Activated T-cell treated with anti-CD3 and anti-CD28 coated beads, Interleukin-2, amount 50 U/mL, for 24 hours (primary cell): ENCODE results near the gene CAVIN1.
"Not testable (repeated sequence)": the region's sequence is repeated elsewhere in the genome, so short reads cannot be mapped to it uniquely, and the experiment has no call there.

Experiments
- DNase-seq: peaks from one replicate; pipeline ENCODE4 v3.0.0-alpha.2; 2020
- H3K27ac Mint-ChIP-seq: 2 replicates; pipeline ENCODE4 v1.8.0; 2020; ENCODE audit warnings: mild to moderate bottlenecking, mixed read lengths
- H3K27me3 Mint-ChIP-seq: 2 replicates; pipeline ENCODE4 v1.8.0; 2020; ENCODE audit warnings: mixed read lengths
- H3K36me3 Mint-ChIP-seq: 2 replicates; pipeline ENCODE4 v1.8.0; 2020; ENCODE audit warnings: low read depth, mixed read lengths
- H3K4me1 Mint-ChIP-seq: 2 replicates; pipeline ENCODE4 v1.8.0; 2020; ENCODE audit warnings: low read depth, mixed read lengths
- H3K4me3 Mint-ChIP-seq: 2 replicates; pipeline ENCODE4 v1.8.0; 2020; ENCODE audit warnings: mild to moderate bottlenecking, moderate library complexity, mixed read lengths
- H3K9me3 Mint-ChIP-seq: 2 replicates; pipeline ENCODE4 v1.8.0; 2020; ENCODE audit warnings: mixed read lengths

The CAVIN1 gene

GRCh38 chr17:42417981-42418380, 5.1 kb downstream of the CAVIN1 start:
- H3K9me3 Mint-ChIP-seq, DNase-seq, H3K4me3 Mint-ChIP-seq, H3K27ac Mint-ChIP-seq, H3K36me3 Mint-ChIP-seq: not testable (repeated sequence)
- H3K4me1 Mint-ChIP-seq = peaks cover 41% of the 10 kb centered on the region
- peaks cover 23% of the 10 kb centered on the region for H3K27me3 Mint-ChIP-seq

GRCh38 chr17:42414704-42415409, 8.2 kb downstream of the CAVIN1 start:
- Mint-ChIP-seq H3K9me3 (no peaks in the 10 kb centered on the region), H3K27me3 (no peaks in the 10 kb centered on the region), H3K4me3 (peak overlapping the region; percentile 44), H3K27ac (peak overlapping the region; percentile 89), H3K4me1 (peaks cover 19% of the 10 kb centered on the region), H3K36me3 (no peaks in the 10 kb centered on the region)
- DNase-seq = peak; percentile 70

- Mint-ChIP-seq H3K36me3 (no peaks in the 10 kb centered on the region), H3K9me3 (no peaks in the 10 kb centered on the region), H3K4me1 (peaks cover 16% of the 10 kb centered on the region)
These were observed 9.5 kb downstream of the CAVIN1 start for GRCh38 chr17:42413464-42414040.

GRCh38 chr17:42411905-42412679, 11.0 kb downstream of the CAVIN1 start:
- Mint-ChIP-seq H3K36me3 (no peaks in the 10 kb centered on the region), H3K4me3 (no peak overlapping the region), H3K27me3 (no peaks in the 10 kb centered on the region), H3K9me3 (no peaks in the 10 kb centered on the region), H3K4me1 (peaks cover 21% of the 10 kb centered on the region), H3K27ac (no peak overlapping the region)
- DNase-seq = no peak

More at GRCh38 chr17:42413464-42414040, 9.5 kb downstream of the CAVIN1 start:
- Mint-ChIP-seq H3K27me3 (no peaks in the 10 kb centered on the region), H3K4me3 (no peak overlapping the region), H3K27ac (no peak overlapping the region)
- no peak for DNase-seq

- H3K4me3 Mint-ChIP-seq = no peak overlapping the region
- H3K36me3 Mint-ChIP-seq = no peaks in the 10 kb centered on the region
- H3K27me3 Mint-ChIP-seq = no peaks in the 10 kb centered on the region
- DNase-seq = no peak
- no peak overlapping the region for H3K27ac Mint-ChIP-seq
- peaks cover 23% of the 10 kb centered on the region for H3K4me1 Mint-ChIP-seq
- H3K9me3 Mint-ChIP-seq = no peaks in the 10 kb centered on the region
These were observed 11.7 kb downstream of the CAVIN1 start for GRCh38 chr17:42411361-42411760.

GRCh38 chr17:42410319-42410685, 12.8 kb downstream of the CAVIN1 start:
- H3K4me1 Mint-ChIP-seq = peaks cover 22% of the 10 kb centered on the region
- no peaks in the 10 kb centered on the region for H3K27me3 Mint-ChIP-seq
- H3K9me3 Mint-ChIP-seq = no peaks in the 10 kb centered on the region
- no peaks in the 10 kb centered on the region for H3K36me3 Mint-ChIP-seq
- no peak overlapping the region for H3K4me3 Mint-ChIP-seq
- no peak for DNase-seq
- H3K27ac Mint-ChIP-seq = no peak overlapping the region

GRCh38 chr17:42409523-42410318, 13.3 kb downstream of the CAVIN1 start:
- peaks cover 17% of the 10 kb centered on the region for H3K4me1 Mint-ChIP-seq
- H3K36me3 Mint-ChIP-seq = no peaks in the 10 kb centered on the region
- H3K27ac Mint-ChIP-seq = no peak overlapping the region
- H3K4me3 Mint-ChIP-seq = no peak overlapping the region
- H3K27me3 Mint-ChIP-seq = no peaks in the 10 kb centered on the region
- no peaks in the 10 kb centered on the region for H3K9me3 Mint-ChIP-seq
- no peak for DNase-seq

- Mint-ChIP-seq H3K27ac (no peak overlapping the region), H3K27me3 (no peaks in the 10 kb centered on the region), H3K4me3 (no peak overlapping the region), H3K36me3 (no peaks in the 10 kb centered on the region), H3K4me1 (peaks cover 17% of the 10 kb centered on the region), H3K9me3 (no peaks in the 10 kb centered on the region)
- no peak for DNase-seq
These were observed 15.0 kb downstream of the CAVIN1 start for GRCh38 chr17:42408061-42408460.

- H3K4me1 Mint-ChIP-seq = peaks cover 21% of the 10 kb centered on the region
- peak overlapping the region; percentile 27 for H3K27ac Mint-ChIP-seq
- peak; percentile 64 for DNase-seq
- no peak overlapping the region for H3K4me3 Mint-ChIP-seq
- no peaks in the 10 kb centered on the region for H3K36me3 Mint-ChIP-seq
- no peaks in the 10 kb centered on the region for H3K9me3 Mint-ChIP-seq
- no peaks in the 10 kb centered on the region for H3K27me3 Mint-ChIP-seq
These were observed 15.7 kb downstream of the CAVIN1 start for GRCh38 chr17:42407289-42407836.

- H3K4me3 Mint-ChIP-seq = no peak overlapping the region
- peaks cover 22% of the 10 kb centered on the region for H3K4me1 Mint-ChIP-seq
- DNase-seq = no peak
- H3K36me3 Mint-ChIP-seq = no peaks in the 10 kb centered on the region
- no peak overlapping the region for H3K27ac Mint-ChIP-seq
- no peaks in the 10 kb centered on the region for H3K9me3 Mint-ChIP-seq
- H3K27me3 Mint-ChIP-seq = no peaks in the 10 kb centered on the region
These were observed 16.3 kb downstream of the CAVIN1 start for GRCh38 chr17:42406615-42407288.

GRCh38 chr17:42405963-42406495, 17.0 kb downstream of the CAVIN1 start:
- peak; percentile 92 for DNase-seq
- Mint-ChIP-seq H3K27me3 (no peaks in the 10 kb centered on the region), H3K4me1 (peaks cover 22% of the 10 kb centered on the region), H3K9me3 (no peaks in the 10 kb centered on the region), H3K27ac (no peak overlapping the region), H3K4me3 (no peak overlapping the region), H3K36me3 (no peaks in the 10 kb centered on the region)

GRCh38 chr17:42405076-42405475, 18.0 kb downstream of the CAVIN1 start:
- Mint-ChIP-seq H3K36me3 (no peaks in the 10 kb centered on the region), H3K27me3 (no peaks in the 10 kb centered on the region), H3K4me1 (peaks cover 27% of the 10 kb centered on the region), H3K9me3 (no peaks in the 10 kb centered on the region), H3K4me3 (no peak overlapping the region), H3K27ac (no peak overlapping the region)
- no peak for DNase-seq

GRCh38 chr17:42404326-42405055, 18.6 kb downstream of the CAVIN1 start:
- Mint-ChIP-seq H3K9me3 (no peaks in the 10 kb centered on the region), H3K27me3 (no peaks in the 10 kb centered on the region), H3K36me3 (no peaks in the 10 kb centered on the region), H3K4me1 (peaks cover 31% of the 10 kb centered on the region), H3K4me3 (no peak overlapping the region), H3K27ac (no peak overlapping the region)
- DNase-seq = no peak
